GM19324 (cell line): ENCODE results near the gene NAXE.
"Not testable (repeated sequence)": the region's sequence is repeated elsewhere in the genome, so short reads cannot be mapped to it uniquely, and the experiment has no call there.

Source experiments
- ATAC-seq: cut with Tn5 transposase; IDR thresholded peaks from one replicate; pipeline ENCODE4 v1.9.1; 2021; ENCODE audit warnings: mild to moderate bottlenecking, moderate library complexity; ENCODE audit not compliant: unreplicated experiment, low FRiP score

Gene NAXE

DNA sequence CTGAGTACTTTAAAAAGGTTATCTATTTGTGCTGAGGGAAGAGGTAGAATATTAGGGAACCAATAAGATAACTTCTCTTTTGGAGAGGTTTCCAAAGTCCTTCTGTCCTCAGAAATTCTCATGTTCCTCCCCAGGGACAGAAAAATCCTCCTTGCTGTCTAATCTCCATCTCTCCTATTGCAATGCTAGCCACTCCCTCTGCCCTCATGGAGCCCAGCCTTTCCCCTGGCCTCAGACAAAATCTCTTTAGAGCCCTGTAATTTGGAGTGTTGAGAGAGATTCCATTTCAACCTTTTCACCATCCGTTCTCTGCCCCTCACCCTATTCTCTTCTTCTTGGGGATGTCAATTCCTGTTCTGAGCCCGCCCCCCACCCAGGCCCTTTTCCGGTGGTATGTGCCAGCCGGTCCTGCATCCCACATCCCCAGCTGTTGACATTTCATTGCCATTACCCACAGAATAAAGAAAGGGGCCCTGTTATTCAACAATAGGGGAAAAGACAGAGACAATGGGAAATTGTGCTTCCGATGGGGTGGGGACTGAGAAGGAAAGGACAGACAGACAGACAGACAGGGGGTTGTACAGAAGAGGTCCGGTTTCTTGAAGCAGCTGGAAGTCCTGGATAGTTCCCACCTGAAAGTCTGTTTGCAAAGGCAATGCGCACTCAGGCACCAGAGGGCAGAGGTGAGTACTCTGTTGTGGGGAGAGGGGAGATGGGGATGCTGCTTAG lies 27.4 kb downstream of the NAXE start, which contains the start of gene HAPLN2:
Gene HAPLN2 (plus strand): TSS at position 563 of the 729 bp plus-strand sequence. CDS start 4,076 bp downstream, outside the sequence.
- ATAC-seq = no peak

DNA sequence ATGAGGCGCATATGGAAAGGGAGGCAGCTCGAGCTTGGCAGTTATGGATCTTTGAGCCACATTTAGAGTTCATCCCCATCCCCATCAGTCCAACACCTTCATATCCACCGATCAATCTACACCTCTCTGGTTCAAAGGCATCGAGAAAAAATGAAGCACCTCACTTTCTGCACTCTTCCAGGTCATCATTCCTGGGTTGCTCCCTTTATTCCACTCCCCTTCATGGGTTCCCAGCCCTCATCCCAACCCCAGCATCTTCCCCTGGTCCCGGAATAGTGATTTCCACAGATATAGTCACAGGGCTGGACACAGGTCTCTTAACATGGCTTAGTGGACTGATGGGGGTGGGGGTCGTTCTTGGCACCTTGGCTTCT lies 28.0 kb downstream of the NAXE start:
- no peak for ATAC-seq

DNA sequence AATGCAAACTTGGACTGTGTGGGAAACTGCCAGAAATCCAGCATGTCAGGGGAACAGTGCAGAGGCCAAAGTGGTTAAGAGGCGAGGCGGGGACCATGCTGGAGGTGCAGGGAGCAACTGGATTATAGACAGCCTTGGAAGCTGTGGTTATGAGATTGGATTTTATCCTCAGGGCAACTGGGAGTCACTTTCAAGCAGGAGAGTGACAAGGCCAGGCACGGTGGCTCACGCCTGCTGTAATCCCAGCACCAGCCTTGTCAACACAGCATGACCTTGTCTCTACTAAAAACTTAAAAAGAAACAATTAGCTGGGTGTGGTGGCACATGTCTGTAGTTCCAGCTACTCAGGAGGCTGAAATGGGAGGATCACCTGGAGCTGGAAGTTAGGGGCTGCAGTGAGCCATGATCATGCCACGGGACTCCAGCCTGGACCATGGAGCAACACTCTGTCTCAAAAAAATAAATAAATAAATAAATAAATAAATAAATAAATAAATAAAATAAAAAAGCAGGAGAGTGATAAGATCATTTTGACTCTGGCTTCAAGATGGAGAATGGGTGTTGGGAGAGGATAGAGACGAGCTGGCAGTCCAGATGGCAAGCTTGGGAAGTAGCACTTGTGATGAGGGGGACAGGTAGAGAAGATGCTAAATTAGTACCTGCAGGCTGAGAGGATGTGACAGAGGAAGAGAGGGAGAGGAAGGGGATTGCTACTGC lies 31.2 kb downstream of the NAXE start:
- ATAC-seq = no peak

DNA sequence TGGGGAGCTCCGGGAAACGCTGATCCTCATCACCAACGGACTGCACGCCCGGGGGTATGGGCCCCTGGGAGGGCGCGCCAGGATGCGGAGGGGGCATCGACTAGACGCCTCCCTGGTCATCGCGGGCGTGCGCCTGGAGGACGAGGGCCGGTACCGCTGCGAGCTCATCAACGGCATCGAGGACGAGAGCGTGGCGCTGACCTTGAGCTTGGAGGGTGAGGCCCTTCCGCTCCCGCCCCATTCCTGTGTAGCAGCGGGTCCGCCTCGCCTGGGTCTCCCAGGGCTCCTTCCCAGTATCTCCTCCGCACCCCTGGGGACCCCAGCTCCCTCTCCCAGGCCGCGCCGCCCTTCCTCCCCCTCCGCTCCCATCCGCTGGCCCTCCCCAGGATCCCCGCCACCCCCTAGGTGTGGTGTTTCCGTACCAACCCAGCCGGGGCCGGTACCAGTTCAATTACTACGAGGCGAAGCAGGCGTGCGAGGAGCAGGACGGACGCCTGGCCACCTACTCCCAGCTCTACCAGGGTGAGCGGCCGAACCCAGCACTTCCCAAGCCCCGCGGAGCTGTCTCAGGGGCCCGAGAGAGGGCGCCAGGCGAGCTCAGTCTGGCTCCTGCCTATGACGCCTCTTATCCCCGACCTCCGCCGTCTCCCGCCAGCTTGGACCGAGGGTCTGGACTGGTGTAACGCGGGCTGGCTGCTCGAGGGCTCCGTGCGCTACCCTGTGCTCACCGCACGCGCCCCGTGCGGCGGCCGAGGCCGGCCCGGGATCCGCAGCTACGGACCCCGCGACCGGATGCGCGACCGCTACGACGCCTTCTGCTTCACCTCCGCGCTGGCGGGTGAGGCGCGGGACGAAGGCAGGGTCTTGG lies 32.6 kb downstream of the NAXE start:
- no peak for ATAC-seq

DNA sequence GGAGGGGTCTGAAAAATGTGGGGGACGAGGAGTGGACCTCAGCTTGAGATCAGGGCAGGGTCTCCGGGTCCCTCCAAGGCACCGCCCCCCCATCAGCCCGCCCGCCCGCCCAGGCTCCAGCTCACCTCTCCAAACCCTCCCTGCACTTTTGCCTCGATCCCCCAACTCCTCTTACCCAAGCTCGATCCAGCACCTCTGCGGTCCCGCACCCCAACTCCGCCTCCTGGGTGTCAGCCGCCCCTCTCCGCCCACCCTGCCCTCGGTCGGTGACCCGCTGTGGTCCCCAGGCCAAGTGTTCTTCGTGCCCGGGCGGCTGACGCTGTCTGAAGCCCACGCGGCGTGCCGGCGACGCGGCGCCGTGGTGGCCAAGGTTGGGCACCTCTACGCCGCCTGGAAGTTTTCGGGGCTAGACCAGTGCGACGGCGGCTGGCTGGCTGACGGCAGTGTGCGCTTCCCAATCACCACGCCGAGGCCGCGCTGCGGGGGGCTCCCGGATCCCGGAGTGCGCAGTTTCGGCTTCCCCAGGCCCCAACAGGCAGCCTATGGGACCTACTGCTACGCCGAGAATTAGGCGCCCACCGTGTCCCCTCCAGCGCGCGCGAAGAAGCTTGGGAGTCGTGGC lies 33.3 kb downstream of the NAXE start:
- no peak for ATAC-seq

DNA sequence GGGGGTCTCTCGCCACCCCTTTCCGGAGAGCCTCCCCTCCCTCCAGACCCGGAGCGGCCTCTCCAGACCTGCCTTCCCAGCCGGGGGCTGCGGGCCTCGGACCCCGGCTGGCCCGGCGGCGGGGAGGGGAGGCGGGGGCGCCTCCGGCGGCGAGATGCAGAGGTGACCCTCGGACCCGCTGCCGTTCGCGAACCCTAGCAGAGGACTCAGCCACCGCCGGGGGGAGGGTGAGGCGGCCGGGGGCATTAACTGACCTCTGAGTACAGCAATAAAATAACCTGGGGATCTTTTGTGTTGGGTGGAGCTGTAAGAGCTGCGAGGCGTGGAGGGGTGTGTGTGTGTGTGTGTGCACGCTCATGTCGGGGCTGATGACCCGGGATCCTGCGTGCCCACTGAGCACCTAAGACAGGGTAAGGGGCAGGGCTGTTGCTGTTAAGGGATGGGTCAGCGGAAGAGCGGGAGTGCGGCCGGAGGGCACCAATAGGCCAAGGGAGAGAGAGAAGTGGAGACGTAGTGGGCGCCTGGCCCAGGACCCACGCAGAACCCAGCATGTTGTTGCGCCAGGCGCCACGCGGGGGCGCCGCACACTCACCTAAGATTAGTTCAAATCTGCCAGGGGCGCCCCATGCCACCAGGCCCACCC lies 34.0 kb downstream of the NAXE start:
- no peak for ATAC-seq

DNA sequence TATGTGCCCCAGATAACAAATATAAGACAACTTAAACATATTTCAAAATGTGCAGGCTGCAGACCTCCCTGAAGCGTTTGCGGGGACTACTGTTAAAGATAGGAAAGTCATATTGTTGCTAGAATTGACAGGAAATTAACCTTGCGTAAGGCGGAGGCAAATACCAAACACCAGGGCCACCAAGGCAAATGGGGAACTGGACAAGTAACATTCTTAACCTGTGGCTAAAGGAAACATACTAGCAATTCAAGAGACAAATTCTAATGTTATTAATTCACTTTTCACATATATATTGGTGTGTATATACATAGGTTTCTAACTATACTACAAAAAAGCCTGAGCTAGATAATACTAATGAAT lies 34.5 kb downstream of the NAXE start:
- no peak for ATAC-seq

DNA sequence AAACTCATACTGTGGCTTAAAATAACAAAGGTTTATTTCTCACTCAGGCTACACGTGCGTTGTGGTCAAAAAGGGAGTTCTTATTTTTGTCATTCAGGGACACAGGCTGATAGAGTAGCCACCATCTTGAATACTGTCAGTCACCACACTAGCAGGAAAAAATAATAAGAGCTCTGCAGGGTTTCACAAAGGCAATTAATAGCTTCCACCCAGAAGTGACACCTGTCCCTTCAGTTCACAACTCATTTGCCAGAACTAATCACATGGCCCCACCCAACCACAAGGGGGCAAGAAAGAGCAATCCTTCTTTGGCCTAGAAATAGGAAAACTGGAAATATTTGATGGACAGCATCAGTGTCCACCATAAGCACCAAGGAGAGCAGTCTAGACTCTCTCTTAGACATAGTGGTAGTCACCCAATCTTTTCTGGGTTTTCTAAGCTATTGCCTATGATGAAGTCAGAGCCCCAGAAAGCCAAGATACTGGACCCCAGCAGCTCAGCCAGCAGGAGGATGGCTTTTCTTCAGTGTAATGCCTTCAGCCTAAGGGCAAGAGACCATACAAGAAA lies 35.8 kb downstream of the NAXE start:
- ATAC-seq = no peak

DNA sequence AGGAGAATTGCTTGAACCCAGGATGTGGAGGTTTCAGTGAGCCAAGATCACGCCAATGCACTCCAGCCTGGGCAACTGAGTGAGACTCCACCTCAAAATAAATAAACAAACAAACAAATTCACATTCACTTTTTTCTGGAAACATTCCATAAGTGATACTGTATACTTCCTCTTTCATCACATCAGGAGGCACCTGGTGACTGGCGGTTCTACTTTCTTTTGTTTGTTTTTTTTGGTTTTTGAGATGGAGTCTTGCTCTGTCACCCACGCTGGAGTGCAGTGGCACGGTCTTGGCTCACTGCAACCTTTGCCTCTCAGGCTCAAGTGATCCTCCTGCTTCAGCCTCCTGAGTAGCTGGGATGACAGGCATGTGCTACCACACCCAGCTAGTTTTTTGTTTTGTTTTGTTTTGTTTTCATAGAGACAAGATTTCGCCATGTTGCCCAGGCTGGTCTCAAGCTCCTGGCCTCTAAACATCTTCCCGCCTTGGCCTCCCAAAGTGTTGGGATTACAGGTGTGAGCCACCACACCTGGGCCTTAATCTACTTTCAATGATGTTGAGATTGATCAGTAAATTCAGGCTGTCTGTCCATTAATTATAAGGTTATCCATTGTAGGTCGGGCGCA lies 38.4 kb downstream of the NAXE start:
- ATAC-seq = no peak

DNA sequence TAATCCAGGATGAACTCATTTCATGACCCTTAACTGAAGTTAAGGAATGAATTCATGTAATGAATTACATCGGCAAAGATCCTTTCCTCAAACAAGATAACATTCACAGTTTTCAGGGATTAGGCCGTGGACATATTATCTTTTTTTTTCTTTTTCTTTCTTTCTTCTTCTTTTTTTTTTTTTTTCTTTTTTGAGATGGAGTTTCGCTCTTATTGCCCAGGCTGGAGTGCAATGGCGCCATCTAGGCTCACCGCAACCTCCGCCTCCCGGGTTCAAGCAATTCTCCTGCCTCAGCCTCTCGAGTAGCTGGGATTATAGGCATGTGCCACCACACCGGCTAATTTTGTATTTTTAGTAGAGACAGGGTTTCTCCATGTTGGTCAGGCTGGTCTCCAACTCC lies 39.6 kb downstream of the NAXE start:
- ATAC-seq = not testable (repeated sequence)

DNA sequence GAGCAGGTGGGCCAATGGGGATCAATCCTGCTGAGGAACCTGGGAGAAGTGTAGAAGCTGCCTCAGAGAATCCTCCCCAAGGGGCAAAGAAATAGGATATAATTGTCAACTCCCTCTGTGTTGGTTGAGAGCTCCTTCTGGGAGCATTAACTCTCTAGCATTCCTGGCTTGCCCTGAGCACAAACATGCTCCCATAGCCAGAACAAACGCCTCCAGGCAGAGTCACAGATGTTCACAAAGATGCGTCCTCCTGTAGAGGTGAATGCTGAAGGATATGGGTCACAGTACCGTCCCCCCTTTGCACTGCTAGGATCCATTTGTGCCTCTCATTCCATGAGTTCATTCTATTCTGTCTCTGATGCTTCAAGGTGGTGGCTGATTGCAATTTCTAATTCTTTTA lies 40.8 kb downstream of the NAXE start:
- ATAC-seq = no peak

DNA sequence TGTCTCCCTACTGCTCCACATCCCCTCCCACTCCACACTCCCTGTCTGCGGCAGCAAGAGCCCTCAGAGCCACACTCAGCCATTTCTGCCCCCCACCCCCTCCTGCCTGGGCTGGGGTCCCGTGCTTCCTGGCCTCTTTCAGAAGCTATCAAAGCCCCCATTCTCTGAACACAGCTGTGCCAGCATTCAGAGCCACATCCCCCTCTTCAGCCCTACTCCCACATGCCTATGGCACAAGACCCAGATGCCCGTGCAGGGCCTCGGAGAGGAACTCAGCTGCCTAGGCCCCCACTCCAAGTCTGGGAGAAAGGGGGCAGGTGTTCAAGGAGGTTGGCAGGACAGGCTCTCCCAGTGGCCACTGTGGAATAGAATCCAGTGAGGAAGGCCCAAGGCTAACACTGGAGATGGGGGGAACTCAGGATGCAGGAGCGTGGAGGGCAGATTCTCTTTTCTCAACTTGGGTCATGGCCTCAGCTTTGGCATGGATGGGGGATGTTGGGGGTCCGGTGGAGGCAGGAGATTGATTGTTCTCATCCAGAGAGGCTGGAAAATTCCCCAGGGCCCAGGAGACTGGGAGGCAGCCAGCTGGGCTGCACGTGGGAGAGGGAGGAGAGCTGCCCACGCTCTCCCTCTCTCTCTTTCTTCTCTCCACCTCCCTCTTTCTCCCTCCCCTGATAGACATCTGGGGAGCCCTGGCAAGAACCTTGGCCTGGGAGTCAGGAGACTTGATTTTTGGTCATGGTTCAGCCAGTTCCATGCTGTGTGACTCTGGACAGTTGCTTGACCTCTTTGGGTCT lies 46.8 kb downstream of the NAXE start:
- no peak for ATAC-seq

DNA sequence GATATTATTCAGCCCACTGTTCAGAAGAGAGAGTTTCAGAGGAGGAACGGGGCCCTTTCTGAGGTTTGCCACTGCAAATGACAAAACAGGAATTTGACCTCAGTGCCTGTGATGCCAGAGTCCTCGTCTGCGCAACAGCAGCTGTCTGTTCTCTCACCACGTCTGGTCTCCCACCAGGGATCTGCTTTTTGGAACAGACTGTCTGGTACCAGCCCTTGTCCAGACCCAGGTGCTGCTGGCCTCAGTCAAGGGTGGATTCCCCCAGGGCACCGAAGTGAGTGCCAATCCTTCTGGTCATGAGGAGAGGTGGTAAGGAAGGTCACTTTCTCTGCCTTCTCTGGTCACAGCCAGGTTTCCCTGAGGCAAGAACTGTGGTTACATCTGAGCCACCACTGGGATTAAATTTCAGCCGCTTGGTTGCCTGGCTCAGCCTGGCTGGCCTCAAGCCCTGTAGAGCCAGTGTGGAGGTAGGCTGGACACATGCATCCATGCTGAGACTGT lies 48.1 kb downstream of the NAXE start:
- ATAC-seq = no peak

DNA sequence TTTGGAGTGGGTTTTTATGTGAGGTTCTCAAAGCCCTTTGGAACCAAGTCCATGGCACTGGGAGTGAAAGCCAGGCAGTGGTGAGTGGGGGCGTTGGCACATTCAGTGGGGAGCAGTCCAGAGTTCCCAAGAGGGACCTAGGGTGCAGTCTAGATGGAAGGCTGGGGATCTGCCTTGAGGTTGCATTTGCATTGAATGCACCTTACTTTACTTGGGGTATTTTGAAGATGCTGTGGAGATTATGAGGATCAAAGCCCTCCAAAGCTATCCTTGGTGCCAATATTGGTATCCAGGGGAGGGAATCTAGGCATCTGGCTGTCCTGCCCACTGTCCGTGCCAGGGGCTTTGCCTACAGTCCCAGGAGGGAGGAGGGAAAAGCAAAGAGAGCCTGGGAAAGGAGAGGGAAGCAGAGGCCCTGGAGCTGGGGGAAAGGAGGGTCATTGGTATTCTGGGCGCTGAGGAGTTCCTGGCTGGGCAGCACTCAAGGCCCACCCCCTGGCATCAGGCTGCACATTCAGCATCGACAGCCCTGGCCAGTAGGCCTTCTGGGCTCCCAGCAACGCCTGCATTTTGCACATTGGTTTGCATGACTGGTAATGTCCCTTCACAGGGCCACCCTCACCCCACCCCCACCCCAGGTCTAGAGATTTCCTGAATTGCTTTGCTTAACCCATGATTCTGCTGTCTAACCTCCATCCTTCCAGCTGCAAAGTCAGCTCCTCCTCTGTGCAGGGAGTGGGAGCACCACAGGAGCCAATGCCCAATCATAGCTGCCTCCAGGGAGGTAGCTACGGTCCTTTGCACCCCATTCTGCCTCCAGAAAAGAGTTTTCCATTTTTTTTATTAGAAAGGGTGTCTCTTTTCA lies 49.5 kb downstream of the NAXE start:
- ATAC-seq = no peak

DNA sequence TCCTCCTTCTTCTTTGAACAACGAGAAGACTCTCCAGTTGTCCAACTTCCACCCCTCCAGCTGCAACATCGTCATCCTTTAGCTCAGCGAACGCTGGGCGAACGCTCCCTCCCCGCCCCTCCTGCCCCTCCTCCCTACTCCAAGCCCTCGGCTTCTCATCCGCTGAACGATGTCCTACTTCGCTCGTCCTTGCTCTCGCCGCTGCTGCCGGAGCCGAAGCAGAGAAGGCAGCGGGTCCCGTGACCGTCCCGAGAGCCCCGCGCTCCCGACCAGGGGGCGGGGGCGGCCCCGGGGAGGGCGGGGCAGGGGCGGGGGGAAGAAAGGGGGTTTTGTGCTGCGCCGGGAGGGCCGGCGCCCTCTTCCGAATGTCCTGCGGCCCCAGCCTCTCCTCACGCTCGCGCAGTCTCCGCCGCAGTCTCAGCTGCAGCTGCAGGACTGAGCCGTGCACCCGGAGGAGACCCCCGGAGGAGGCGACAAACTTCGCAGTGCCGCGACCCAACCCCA lies 50.2 kb downstream of the NAXE start, which contains the start of gene BCAN:
Gene BCAN (plus strand): TSS at position 357 of the 504 bp plus-strand sequence. CDS start 3,938 bp downstream, outside the sequence.
- no peak for ATAC-seq

DNA sequence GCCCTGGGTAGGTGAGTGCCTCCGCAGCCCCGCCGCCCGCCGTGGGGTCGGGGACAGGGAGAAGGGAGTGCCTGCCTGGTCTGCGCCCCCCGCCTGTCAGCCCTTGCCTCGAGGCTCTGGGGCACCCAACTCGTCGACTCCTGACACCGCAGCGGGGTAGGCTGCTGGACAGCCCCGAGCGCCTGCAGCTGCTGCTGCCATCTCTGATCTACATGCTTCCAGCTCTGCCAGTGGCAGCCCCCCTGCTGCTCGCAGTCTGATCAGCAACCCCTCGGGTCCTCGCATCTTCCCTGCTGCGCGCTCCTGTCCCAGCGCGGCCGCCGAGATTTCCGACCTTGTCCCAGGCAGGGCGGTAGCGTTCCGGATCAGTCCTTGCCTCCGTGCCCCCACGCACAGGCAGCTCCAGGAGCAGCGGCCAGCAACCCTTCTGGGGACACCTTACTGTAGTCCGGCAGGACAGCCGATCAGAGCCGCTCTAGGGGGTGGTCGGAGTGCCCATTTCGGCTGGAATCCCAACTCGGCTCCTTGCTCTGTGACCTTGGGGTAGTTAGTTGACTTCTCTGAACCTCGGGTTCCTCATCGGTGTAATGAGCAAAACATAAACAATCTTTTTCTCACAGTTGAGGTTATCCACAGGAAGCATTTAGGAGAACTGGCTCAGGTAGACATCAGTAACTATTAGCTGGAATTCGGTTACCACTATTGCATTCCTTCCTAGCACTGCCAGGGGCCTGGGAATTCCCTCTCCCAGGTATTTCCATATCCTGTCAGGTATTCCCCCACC lies 50.9 kb downstream of the NAXE start:
- ATAC-seq = no peak
